WERI-Rb-1 (cell line): ENCODE measurements around the gene UBE2E1.

Source experiments
- DNase-seq: peaks from one replicate; pipeline ENCODE4 v3.0.0-alpha.2; 2020
- H3K27ac ChIP-seq: fragments of 250-450 bp; sonication (Bioruptor Pico); 2 replicates; pipeline ENCODE4 v1.5.1; 2020; ENCODE audit warnings: mild to moderate bottlenecking, moderate library complexity
- H3K27me3 ChIP-seq: fragments of 250-450 bp; sonication (Bioruptor Pico); 2 replicates; pipeline ENCODE4 v1.5.1; 2021; ENCODE audit warnings: mild to moderate bottlenecking, low read depth, moderate library complexity; ENCODE audit not compliant: insufficient read depth, severe bottlenecking
- H3K36me3 ChIP-seq: fragments of 250-450 bp; sonication (Bioruptor Pico); 2 replicates; pipeline ENCODE4 v1.5.1; 2020; ENCODE audit warnings: mild to moderate bottlenecking, moderate library complexity
- H3K4me3 ChIP-seq: 2 replicates; pipeline ENCODE4 v1.5.1; 2011; ENCODE audit warnings: low read depth, mild to moderate bottlenecking, control low read depth, low read length
- H3K9me3 ChIP-seq: fragments of 250-450 bp; sonication (Bioruptor Pico); 2 replicates; pipeline ENCODE4 v1.5.1; 2021; ENCODE audit warnings: mild to moderate bottlenecking, moderate library complexity; ENCODE audit not compliant: severe bottlenecking
- CTCF ChIP-seq: IDR thresholded peaks from 2 replicates; pipeline ENCODE4 v1.5.1; 2011; ENCODE audit warnings: low read depth, mild to moderate bottlenecking, control low read depth, inconsistent platforms, low read length

The UBE2E1 gene

GRCh38 chr3:23863060-23863459, 57.3 kb downstream of the UBE2E1 start:
- TF ChIP-seq CTCF = no peak
- no peak for DNase-seq

GRCh38 chr3:23864931-23865330, 59.2 kb downstream of the UBE2E1 start:
- H3K27ac ChIP-seq = no peak overlapping the region
- no peak for DNase-seq
- H3K9me3 ChIP-seq = no peaks in the 10 kb centered on the region
- no peak for TF ChIP-seq CTCF
- H3K36me3 ChIP-seq = no peaks in the 10 kb centered on the region
- no peaks in the 10 kb centered on the region for H3K27me3 ChIP-seq
- H3K4me3 ChIP-seq = no peak overlapping the region

More at GRCh38 chr3:23863060-23863459, 57.3 kb downstream of the UBE2E1 start:
- no peaks in the 10 kb centered on the region for H3K27me3 ChIP-seq
- H3K4me3 ChIP-seq = no peak overlapping the region
- no peaks in the 10 kb centered on the region for H3K9me3 ChIP-seq
- H3K27ac ChIP-seq = no peak overlapping the region
- H3K36me3 ChIP-seq = no peaks in the 10 kb centered on the region

GRCh38 chr3:23865595-23866396, 60.0 kb downstream of the UBE2E1 start:
- DNase-seq = no peak
- Histone ChIP-seq H3K27ac (no peak overlapping the region), H3K36me3 (no peaks in the 10 kb centered on the region), H3K9me3 (no peaks in the 10 kb centered on the region), H3K27me3 (no peaks in the 10 kb centered on the region), H3K4me3 (no peak overlapping the region)
- no peak for TF ChIP-seq CTCF

GRCh38 chr3:23867400-23867799, 61.6 kb downstream of the UBE2E1 start:
- Histone ChIP-seq H3K27ac (no peak overlapping the region), H3K36me3 (no peaks in the 10 kb centered on the region), H3K4me3 (no peak overlapping the region), H3K9me3 (no peaks in the 10 kb centered on the region), H3K27me3 (no peaks in the 10 kb centered on the region)
- 0 out of 2 replicates have a peak, but pooled peaks have one; percentile 13 for TF ChIP-seq CTCF
- no peak for DNase-seq

- no peak for TF ChIP-seq CTCF
- no peak overlapping the region for H3K4me3 ChIP-seq
- no peaks in the 10 kb centered on the region for H3K36me3 ChIP-seq
- H3K9me3 ChIP-seq = no peaks in the 10 kb centered on the region
- no peak overlapping the region for H3K27ac ChIP-seq
- no peak for DNase-seq
- no peaks in the 10 kb centered on the region for H3K27me3 ChIP-seq
Measured at GRCh38 chr3:23867838-23868237, 62.1 kb downstream of the UBE2E1 start.
